BE2C (cell line): Measurements from ENCODE around the gene SKP1.

Experiments used
- DNase-seq: peaks from one replicate; pipeline ENCODE4 v3.0.0-alpha.2; 2020
- H3K27me3 ChIP-seq: fragments of 250-450 bp; sonication (Bioruptor Pico); 2 replicates; pipeline ENCODE4 v1.5.1; 2020; ENCODE audit warnings: mild to moderate bottlenecking
- H3K36me3 ChIP-seq: fragments of 250-450 bp; sonication (Bioruptor Pico); 2 replicates; pipeline ENCODE4 v1.5.1; 2020; ENCODE audit warnings: mild to moderate bottlenecking
- H3K4me1 ChIP-seq: fragments of 250-450 bp; sonication (Bioruptor Pico); 2 replicates; pipeline ENCODE4 v1.5.1; 2020
- H3K4me3 ChIP-seq: 2 replicates; pipeline ENCODE4 v1.5.1; 2011; ENCODE audit warnings: low read depth, low read length
- H3K9me3 ChIP-seq: fragments of 250-450 bp; sonication (Bioruptor Pico); 2 replicates; pipeline ENCODE4 v1.5.1; 2020
- TF ChIP-seq, protein P1 (sequence below): IDR thresholded peaks from 2 replicates; pipeline ENCODE4 v1.5.1; 2012; ENCODE audit warnings: mild to moderate bottlenecking, low read depth, low read length

The SKP1 gene

GRCh38 chr5:134203630-134204029 lies 26.9 kb upstream of the SKP1 start:
- H3K36me3 ChIP-seq: peaks cover 68% of the 10 kb centered on the region

GRCh38 chr5:134195666-134196065 lies 18.9 kb upstream of the SKP1 start:
- H3K4me3 ChIP-seq: no peak overlapping the region
- TF ChIP-seq, protein P1, sequence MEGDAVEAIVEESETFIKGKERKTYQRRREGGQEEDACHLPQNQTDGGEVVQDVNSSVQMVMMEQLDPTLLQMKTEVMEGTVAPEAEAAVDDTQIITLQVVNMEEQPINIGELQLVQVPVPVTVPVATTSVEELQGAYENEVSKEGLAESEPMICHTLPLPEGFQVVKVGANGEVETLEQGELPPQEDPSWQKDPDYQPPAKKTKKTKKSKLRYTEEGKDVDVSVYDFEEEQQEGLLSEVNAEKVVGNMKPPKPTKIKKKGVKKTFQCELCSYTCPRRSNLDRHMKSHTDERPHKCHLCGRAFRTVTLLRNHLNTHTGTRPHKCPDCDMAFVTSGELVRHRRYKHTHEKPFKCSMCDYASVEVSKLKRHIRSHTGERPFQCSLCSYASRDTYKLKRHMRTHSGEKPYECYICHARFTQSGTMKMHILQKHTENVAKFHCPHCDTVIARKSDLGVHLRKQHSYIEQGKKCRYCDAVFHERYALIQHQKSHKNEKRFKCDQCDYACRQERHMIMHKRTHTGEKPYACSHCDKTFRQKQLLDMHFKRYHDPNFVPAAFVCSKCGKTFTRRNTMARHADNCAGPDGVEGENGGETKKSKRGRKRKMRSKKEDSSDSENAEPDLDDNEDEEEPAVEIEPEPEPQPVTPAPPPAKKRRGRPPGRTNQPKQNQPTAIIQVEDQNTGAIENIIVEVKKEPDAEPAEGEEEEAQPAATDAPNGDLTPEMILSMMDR: no peak
- DNase-seq: no peak
- no peaks in the 10 kb centered on the region for H3K4me1 ChIP-seq
- H3K9me3 ChIP-seq: no peaks in the 10 kb centered on the region; the same call in 1 of the 2 replicates
- peaks cover 67% of the 10 kb centered on the region for H3K36me3 ChIP-seq
- no peaks in the 10 kb centered on the region for H3K27me3 ChIP-seq

More at GRCh38 chr5:134203630-134204029, 26.9 kb upstream of the SKP1 start:
- TF ChIP-seq, protein P1: no peak
- Histone ChIP-seq H3K4me3 (no peak overlapping the region), H3K27me3 (no peaks in the 10 kb centered on the region), H3K4me1 (peaks cover 10% of the 10 kb centered on the region), H3K9me3 (no peaks in the 10 kb centered on the region)
- DNase-seq: no peak

GRCh38 chr5:134189031-134189430 lies 12.3 kb upstream of the SKP1 start:
- peaks cover 4% of the 10 kb centered on the region for H3K36me3 ChIP-seq
- no peak for DNase-seq
- H3K4me1 ChIP-seq: no peaks in the 10 kb centered on the region

DNA sequence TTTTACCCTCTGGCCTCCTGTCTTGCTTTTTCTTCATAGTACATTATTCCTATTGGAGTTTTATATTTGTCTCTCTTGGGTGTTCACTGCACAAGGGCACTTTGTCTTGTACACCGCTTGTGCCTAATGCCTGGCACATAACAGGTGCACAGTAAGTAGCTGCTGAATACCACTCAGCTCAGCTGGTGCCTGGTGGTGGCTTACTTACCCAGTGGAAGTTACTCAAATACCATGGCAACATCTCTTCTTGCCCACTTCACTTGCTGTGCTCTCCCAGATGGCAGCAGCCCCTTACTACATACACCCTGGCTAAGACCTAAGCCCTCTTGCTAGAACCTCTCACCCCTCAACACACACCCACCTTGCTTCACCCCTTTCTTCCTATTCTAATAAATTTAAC lies 11.3 kb upstream of the SKP1 start:
- Histone ChIP-seq H3K4me1 (no peaks in the 10 kb centered on the region), H3K4me3 (no peak overlapping the region), H3K27me3 (no peaks in the 10 kb centered on the region), H3K36me3 (no peaks in the 10 kb centered on the region; the same call in 1 of the 2 replicates), H3K9me3 (no peaks in the 10 kb centered on the region; the same call in 1 of the 2 replicates)
- TF ChIP-seq, protein P1: no peak
- DNase-seq: no peak

More at GRCh38 chr5:134189031-134189430, 12.3 kb upstream of the SKP1 start:
- TF ChIP-seq, protein P1: no peak
- Histone ChIP-seq H3K27me3 (no peaks in the 10 kb centered on the region), H3K4me3 (no peak overlapping the region), H3K9me3 (no peaks in the 10 kb centered on the region; the same call in 1 of the 2 replicates)

GRCh38 chr5:134184155-134185135 lies 7.7 kb upstream of the SKP1 start:
- no peaks in the 10 kb centered on the region for H3K27me3 ChIP-seq
- TF ChIP-seq, protein P1: peak; percentile 97
- H3K9me3 ChIP-seq: no peaks in the 10 kb centered on the region
- H3K36me3 ChIP-seq: no peaks in the 10 kb centered on the region
- no peaks in the 10 kb centered on the region for H3K4me1 ChIP-seq
- no peak overlapping the region for H3K4me3 ChIP-seq
- peak; percentile 81 for DNase-seq

DNA sequence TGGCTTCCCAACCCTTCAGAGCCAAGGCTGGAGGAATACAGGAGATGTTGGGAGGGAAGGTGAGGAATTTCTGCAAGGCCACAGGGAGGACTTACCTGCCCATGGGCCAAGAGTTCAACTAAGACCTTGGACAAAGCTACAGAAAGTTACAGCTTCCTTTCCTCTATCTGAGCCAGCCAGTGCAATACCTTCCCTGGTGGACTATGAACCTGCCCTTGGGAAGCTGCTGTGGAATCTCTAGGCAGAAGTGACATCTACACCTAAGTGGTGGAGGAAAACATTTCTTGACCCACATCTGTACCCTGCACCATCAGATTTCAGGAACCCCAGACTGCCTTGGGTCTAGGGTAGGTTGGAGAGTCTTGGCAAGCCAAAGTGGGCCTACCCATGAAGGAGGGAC lies 6.7 kb upstream of the SKP1 start:
- Histone ChIP-seq H3K27me3 (no peaks in the 10 kb centered on the region), H3K36me3 (no peaks in the 10 kb centered on the region), H3K4me1 (no peaks in the 10 kb centered on the region), H3K9me3 (no peaks in the 10 kb centered on the region), H3K4me3 (no peak overlapping the region)
- DNase-seq: no peak
- TF ChIP-seq, protein P1: no peak
